Common myeloid progenitor, CD34-positive (primary cell): ENCODE results near the gene SCAPER.
"Not testable (repeated sequence)": the region's sequence is repeated elsewhere in the genome, so short reads cannot be mapped to it uniquely, and the experiment has no call there.

Experiments used
- CTCF ChIA-PET: fragments of 350-600 bp; sonication (Branson Sonifier 250); formaldehyde crosslinking; loops from one replicate; lab custom pipeline; 2021; ENCODE audit warnings: antibody characterized with exemption; lab: Charles Lee
- POLR2A ChIA-PET: fragments of 350-600 bp; sonication (Branson Sonifier 250); formaldehyde crosslinking; loops from one replicate; lab custom pipeline; 2021; ENCODE audit warnings: antibody characterized with exemption; lab: Charles Lee
- DNase-seq, 3 donors: peaks; one replicate each; pipeline versions ENCODE4 v3.0.0 to v3.0.0-alpha.2; 2013
- H3K27ac ChIP-seq, 2 experiments: 1 replicate in 1 of 2; 2 replicates in 1 of 2; pipeline ENCODE4 v1.7.0; 2013; ENCODE audit warnings: inconsistent platforms in 2 of 2, low read length in 2 of 2, mild to moderate bottlenecking in 2 of 2, low read depth in 1 of 2, moderate library complexity in 1 of 2; ENCODE audit not compliant: severe bottlenecking in 2 of 2, insufficient read depth in 1 of 2, poor library complexity in 1 of 2
- H3K27me3 ChIP-seq, 5 experiments: replicated peaks in 2 of 5; 1 replicate in 3 of 5; 2 replicates in 2 of 5; pipeline versions ENCODE4 v1.6.1 to v1.7.0; 2013; ENCODE audit warnings: low read length in 4 of 5, mild to moderate bottlenecking in 2 of 5, moderate library complexity in 2 of 5, inconsistent platforms in 1 of 5; ENCODE audit not compliant: insufficient read depth in 5 of 5, control insufficient read depth in 4 of 5
- H3K36me3 ChIP-seq, 4 experiments: 1 replicate in 2 of 4; 2 replicates in 2 of 4; pipeline versions ENCODE4 v1.6.1 to v1.7.0; 2013; ENCODE audit warnings: low read length in 3 of 4, control low read depth in 1 of 4, mild to moderate bottlenecking in 1 of 4; ENCODE audit not compliant: control insufficient read depth in 4 of 4, insufficient read depth in 4 of 4
- H3K4me1 ChIP-seq, 4 experiments: 1 replicate in 3 of 4; 2 replicates in 1 of 4; pipeline versions ENCODE4 v1.6.1 to v1.7.1; 2013; ENCODE audit warnings: low read length in 3 of 4, mild to moderate bottlenecking in 3 of 4, control low read depth in 1 of 4, inconsistent platforms in 1 of 4, moderate library complexity in 1 of 4; ENCODE audit not compliant: control insufficient read depth in 4 of 4, insufficient read depth in 4 of 4; ENCODE audit errors: control extremely low read depth in 1 of 4
- H3K4me3 ChIP-seq, 7 experiments: 1 replicate in 4 of 7; 2 replicates in 3 of 7; pipeline versions ENCODE4 v1.5.1 to v1.7.0; 2013; ENCODE audit warnings: mild to moderate bottlenecking in 7 of 7, low read length in 6 of 7, moderate library complexity in 6 of 7, inconsistent platforms in 2 of 7, low read depth in 2 of 7, control low read depth in 1 of 7; ENCODE audit not compliant: insufficient read depth in 4 of 7, control insufficient read depth in 1 of 7; ENCODE audit errors: extremely low read depth in 1 of 7
- H3K9me3 ChIP-seq, 5 experiments: 1 replicate in 4 of 5; 2 replicates in 1 of 5; pipeline versions ENCODE4 v1.6.1 to v1.7.1; 2013; ENCODE audit warnings: low read length in 4 of 5, mild to moderate bottlenecking in 2 of 5, inconsistent platforms in 1 of 5, low read depth in 1 of 5, moderate library complexity in 1 of 5; ENCODE audit not compliant: control insufficient read depth in 4 of 5, insufficient read depth in 2 of 5; ENCODE audit errors: control extremely low read depth in 1 of 5
- WGBS: methylation state at CpG from one replicate; pipeline ENCODE4 v1.1.5; 2013; ENCODE audit not compliant: insufficient coverage; 5-methylcytosine and 5-hydroxymethylcytosine counted together

SCAPER gene

DNA sequence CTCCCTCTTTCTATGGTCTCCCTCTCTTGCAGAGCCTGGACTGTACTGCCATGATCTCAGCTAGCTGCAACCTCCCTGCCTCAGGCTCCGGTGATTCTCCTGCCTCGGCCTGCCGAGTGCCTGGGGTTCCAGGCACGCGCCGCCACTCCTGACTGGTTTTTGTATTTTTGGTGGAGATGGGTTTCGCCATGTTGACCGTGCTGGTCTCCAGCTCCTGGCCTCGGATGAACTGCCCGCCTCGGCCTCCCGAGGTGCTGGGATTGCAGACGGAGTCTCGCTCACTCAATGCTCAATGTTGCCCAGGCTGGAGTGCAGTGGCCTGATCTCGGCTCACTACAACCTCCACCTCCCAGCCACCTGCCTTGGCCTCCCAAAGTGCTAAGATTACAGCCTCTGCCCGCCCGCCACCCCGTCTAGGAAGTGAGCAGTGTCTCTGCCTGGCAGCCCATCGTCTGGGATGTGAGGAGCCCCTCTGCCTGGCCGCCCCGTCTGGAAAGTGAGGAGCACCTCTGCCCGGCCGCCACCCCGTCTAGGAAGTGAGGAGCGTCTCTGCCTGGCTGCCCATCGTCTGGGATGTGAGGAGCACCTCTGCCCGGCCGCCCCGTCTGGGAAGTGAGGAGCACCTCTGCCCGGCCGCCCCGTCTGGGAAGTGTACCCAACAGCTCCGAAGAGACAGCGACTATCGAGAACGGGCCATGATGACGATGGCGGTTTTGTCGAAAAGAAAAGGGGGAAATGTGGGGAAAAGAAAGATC is 5.8 kb downstream of the SCAPER start:
- H3K9me3 ChIP-seq, H3K27me3 ChIP-seq, H3K27ac ChIP-seq, CTCF ChIA-PET, DNase-seq, H3K36me3 ChIP-seq, POLR2A ChIA-PET, H3K4me3 ChIP-seq: not testable (repeated sequence)
- 95% methylated on average over 20 of the region's 39 CpGs for WGBS
- peaks cover 4 to 17% (median 13%) of the 10 kb centered on the region in 4 experiments for H3K4me1 ChIP-seq

DNA sequence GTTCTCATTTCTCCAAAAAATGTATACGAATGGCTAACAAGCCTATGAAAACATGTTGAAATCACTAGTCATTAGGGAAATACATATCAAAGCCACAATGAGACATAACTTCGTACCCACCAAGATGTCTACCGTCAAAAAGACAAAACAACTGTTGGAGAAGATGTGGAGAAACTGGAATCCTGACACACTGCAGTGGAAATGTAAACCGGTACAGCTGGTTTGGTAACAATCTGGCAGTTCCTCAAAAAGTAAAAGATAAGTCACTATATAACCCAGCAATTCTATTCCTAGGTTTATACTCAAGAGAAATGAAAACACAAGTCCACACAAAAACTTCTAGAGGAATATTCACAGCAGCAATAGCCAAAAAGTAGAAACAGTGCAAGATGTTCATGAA is 7.0 kb downstream of the SCAPER start:
- H3K4me1 ChIP-seq, result peaks cover 0 to 5% (median 2%) of the 10 kb centered on the region in 4 experiments
- ChIA-PET CTCF (interaction anchor here (0.7 kb wide), 1 partner anchor 1121 kb away, joined by 4 read pairs; no protein-coding TSS in a partner anchor), POLR2A (no interaction called here)
- H3K27me3 ChIP-seq, result no peaks in the 10 kb centered on the region
- H3K4me3 ChIP-seq, result no peak overlapping the region
- peaks cover 0 to 8% (median 0%) of the 10 kb centered on the region in 5 experiments for H3K9me3 ChIP-seq
- WGBS, result 93% methylated on average over 2 of the region's 4 CpGs
- no peak for DNase-seq
- peaks cover 0 to 6% (median 0%) of the 10 kb centered on the region in 4 experiments for H3K36me3 ChIP-seq
- H3K27ac ChIP-seq, result no peak overlapping the region

DNA sequence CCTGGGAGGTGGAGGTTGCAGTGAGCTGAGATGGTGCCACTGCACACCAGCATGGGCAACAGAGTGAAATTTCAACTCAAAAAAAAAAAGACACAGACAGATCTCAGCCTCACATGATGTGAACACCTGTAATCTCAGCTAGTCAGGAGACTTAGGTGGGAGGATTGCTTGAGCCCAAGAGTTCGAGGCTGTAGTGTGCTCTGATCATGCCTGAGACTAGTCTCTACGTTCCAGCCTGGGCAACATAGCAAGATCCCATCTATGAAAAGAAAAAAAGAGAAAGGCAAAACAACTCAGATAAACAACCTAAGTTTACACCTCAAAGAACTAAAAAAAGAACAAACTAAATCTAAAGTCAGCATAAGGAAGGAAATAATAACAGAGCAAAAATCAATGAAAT is 11.0 kb downstream of the SCAPER start:
- peaks cover 0 to 16% (median 2%) of the 10 kb centered on the region in 5 experiments for H3K9me3 ChIP-seq
- H3K4me1 ChIP-seq, result no peaks in the 10 kb centered on the region
- ChIA-PET POLR2A (no interaction called here), CTCF (no interaction called here)
- no peak overlapping the region for H3K27ac ChIP-seq
- no CpG with 5 or more reads among the region's 2 CpGs for WGBS
- H3K36me3 ChIP-seq, result peaks cover 0 to 7% (median 0%) of the 10 kb centered on the region in 4 experiments
- DNase-seq, result no peak
- no peak overlapping the region for H3K4me3 ChIP-seq
- no peaks in the 10 kb centered on the region for H3K27me3 ChIP-seq

DNA sequence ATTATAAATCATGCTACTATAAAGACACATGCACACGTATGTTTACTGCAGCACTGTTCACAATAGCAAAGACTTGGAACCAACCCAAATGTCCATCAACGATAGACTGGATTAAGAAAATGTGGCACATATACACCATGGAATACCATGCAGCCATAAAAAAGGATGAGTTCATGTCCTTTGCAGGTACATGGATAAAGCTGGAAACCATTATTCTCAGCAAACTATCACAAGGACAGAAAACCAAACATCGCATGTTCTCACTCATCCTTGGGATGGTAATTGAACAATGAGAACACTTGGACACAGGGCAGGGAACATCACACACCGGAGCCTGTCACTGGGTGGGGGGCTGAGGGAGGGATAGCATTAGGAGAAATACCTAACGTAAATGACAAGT is 12.3 kb downstream of the SCAPER start:
- H3K9me3 ChIP-seq, H3K4me1 ChIP-seq, POLR2A ChIA-PET, CTCF ChIA-PET, H3K4me3 ChIP-seq, H3K27ac ChIP-seq, H3K36me3 ChIP-seq, DNase-seq, H3K27me3 ChIP-seq: not testable (repeated sequence)
- no CpG with 5 or more reads among the region's 5 CpGs for WGBS

DNA sequence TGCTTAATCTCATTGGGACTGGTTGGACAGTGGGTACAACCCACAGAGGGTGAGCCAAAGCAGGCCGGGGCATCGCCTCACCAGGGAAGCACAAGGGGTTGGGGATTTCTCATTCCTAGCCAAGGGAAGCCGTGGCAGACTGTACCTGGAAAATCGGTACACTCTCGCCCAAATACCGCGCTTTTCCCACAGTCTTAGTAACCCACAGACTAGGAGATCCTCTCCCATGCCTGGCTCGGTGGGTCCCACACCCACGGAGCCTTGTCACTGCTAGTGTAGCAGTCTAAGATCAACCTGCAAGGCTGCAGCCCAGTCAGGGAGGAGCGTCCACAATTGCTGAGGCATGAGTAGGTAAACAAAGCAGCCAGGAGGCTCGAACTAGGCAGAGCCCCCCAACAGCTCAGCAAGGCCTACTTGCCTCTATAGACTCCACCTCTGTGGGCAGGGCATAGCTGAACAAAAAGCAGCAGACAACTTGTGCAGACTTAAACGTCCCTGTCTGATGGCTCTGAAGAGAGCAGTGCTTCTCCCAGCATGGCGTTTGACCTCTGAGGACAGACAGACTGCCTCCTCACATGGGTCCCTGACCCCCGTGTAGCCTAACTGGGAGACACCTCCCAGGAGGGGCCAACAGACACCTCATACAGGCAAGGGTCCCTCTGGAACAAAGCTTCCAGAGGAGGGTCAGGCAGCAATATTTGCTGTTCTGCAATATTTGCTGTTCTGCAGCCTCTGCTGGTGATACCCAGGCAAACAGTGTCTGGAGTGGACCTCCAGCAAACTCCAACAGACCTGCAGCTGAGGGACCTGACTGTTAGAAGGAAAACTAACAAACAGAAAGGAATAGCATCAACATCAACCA is 17.6 kb downstream of the SCAPER start:
- 98% methylated on average over 11 of the region's 14 CpGs for WGBS
- DNase-seq, POLR2A ChIA-PET, H3K27ac ChIP-seq, H3K4me1 ChIP-seq, H3K27me3 ChIP-seq, CTCF ChIA-PET, H3K36me3 ChIP-seq, H3K4me3 ChIP-seq: not testable (repeated sequence)
- H3K9me3 ChIP-seq, result peaks cover 0 to 12% (median 0%) of the 10 kb centered on the region in 5 experiments

DNA sequence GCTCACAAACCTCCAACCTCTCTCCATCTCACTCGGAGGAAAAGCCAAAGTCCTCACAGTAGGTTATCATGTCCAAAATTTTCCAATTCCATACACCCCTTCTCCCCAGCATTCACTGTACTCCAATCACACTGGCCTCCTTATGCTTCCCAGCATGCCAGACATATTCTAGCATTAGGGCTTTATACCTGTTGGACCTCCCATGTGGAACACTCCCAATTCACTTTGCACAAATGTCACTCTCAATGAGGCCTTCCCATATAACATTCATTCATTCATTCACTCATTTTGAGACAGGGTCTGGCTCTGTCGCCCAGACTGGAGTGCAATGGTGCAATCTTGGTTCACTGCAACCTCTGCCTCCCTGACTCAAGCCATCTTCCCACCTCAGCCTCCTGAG is 19.9 kb downstream of the SCAPER start:
- WGBS, result 100% methylated on average over 1 of the region's 2 CpGs

DNA sequence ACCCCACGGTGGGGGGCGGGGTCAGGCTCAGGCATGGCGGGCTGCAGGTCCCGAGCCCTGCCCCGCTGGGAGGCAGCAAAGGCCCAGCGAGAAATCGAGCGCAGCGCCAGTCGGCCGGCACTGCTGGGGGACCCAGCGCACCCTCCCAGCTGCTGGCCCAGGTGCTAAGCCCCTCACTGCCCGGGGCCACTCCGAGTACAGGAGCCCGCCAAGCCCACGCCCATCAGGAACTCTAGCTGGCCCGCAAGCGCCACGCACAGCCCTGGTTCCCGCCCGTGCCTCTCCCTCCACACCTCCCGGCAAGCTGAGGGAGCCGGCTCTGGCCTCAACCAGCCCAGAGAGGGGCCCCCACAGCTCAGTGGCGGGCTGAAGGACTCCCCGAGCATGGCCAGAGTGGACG is 29.2 kb downstream of the SCAPER start:
- CTCF ChIA-PET, result no interaction called here
- POLR2A ChIA-PET, result no interaction called here
- 96% methylated on average over 24 of the region's 26 CpGs for WGBS
- H3K27me3 ChIP-seq, result no peaks in the 10 kb centered on the region
- H3K9me3 ChIP-seq, result no peaks in the 10 kb centered on the region
- H3K4me1 ChIP-seq, result no peaks in the 10 kb centered on the region
- DNase-seq, result no peak
- no peak overlapping the region for H3K27ac ChIP-seq
- H3K4me3 ChIP-seq, result no peak overlapping the region
- peaks cover 0 to 10% (median 3%) of the 10 kb centered on the region in 4 experiments for H3K36me3 ChIP-seq

More for the DNA sequence above, 19.9 kb downstream of the SCAPER start:
- no peak for DNase-seq
- CTCF ChIA-PET, result no interaction called here
- Histone ChIP-seq H3K27me3 (no peaks in the 10 kb centered on the region), H3K4me3 (no peak overlapping the region), H3K9me3 (peaks cover 0 to 10% (median 0%) of the 10 kb centered on the region in 5 experiments), H3K36me3 (peaks cover 3 to 17% (median 5%) of the 10 kb centered on the region in 4 experiments), H3K27ac (no peak overlapping the region), H3K4me1 (no peaks in the 10 kb centered on the region)
- POLR2A ChIA-PET, result no interaction called here
